Liver (tissue), 3 donors: ENCODE data around the gene APH1A.

Source experiments
- FOXA1 ChIP-seq: IDR thresholded peaks from 2 replicates; pipeline ENCODE4 v1.6.1; 2016; ENCODE audit warnings: antibody characterized with exemption
- GABPA ChIP-seq, 2 donors: IDR thresholded peaks in 1 of 2; conservative IDR thresholded peaks in 1 of 2; 2 replicates each; pipeline ENCODE4 v1.6.1; 2016; ENCODE audit warnings: antibody characterized with exemption in 2 of 2, mild to moderate bottlenecking in 1 of 2, moderate library complexity in 1 of 2
- JUND ChIP-seq, 2 donors: IDR thresholded peaks; 2 replicates each; pipeline ENCODE4 v1.6.1; 2016; ENCODE audit warnings: antibody characterized with exemption in 2 of 2
- MAX ChIP-seq: IDR thresholded peaks from 2 replicates; pipeline ENCODE4 v1.6.1; 2016; ENCODE audit warnings: antibody characterized with exemption
- NR2F2 ChIP-seq: IDR thresholded peaks from 2 replicates; pipeline ENCODE4 v1.6.1; 2016; ENCODE audit warnings: antibody characterized with exemption
- RAD21 ChIP-seq, 2 donors: IDR thresholded peaks; 2 replicates each; pipeline ENCODE4 v1.6.1; 2016; ENCODE audit warnings: antibody characterized with exemption in 2 of 2, mild to moderate bottlenecking in 2 of 2
- RXRA ChIP-seq, 2 donors: IDR thresholded peaks; 2 replicates each; pipeline ENCODE4 v1.6.1; 2017 to 2018; ENCODE audit warnings: antibody characterized with exemption in 2 of 2, mild to moderate bottlenecking in 1 of 2
- TAF1 ChIP-seq: conservative IDR thresholded peaks from 2 replicates; pipeline ENCODE4 v1.6.1; 2016; ENCODE audit warnings: antibody characterized with exemption, mild to moderate bottlenecking
- YY1 ChIP-seq: IDR thresholded peaks from 2 replicates; pipeline ENCODE4 v1.6.1; 2016; ENCODE audit warnings: antibody characterized with exemption, mild to moderate bottlenecking
- ZBTB33 ChIP-seq: IDR thresholded peaks from 2 replicates; pipeline ENCODE4 v1.6.1; 2016; ENCODE audit warnings: antibody characterized with exemption
- TF ChIP-seq, protein P1 (sequence below): fragments of 150-350 bp; IDR thresholded peaks from 2 replicates; pipeline ENCODE4 v1.5.1; 2017; ENCODE audit warnings: improper control_type of control experiment, low read depth, low read length; ENCODE audit not compliant: missing input control
- TF ChIP-seq, protein P2 (sequence below): IDR thresholded peaks from 2 replicates; pipeline ENCODE4 v1.6.1; 2016; ENCODE audit warnings: antibody characterized with exemption, mild to moderate bottlenecking
- TF ChIP-seq, protein P3 (sequence below): IDR thresholded peaks from 2 replicates; pipeline ENCODE4 v1.6.1; 2016; ENCODE audit warnings: antibody characterized with exemption
- donor health status: healthy.
- donor health status: healthy.

GRCh38 chr1:150227228-150227627 lies 41.6 kb downstream of the APH1A start:
- TF ChIP-seq, protein P1, sequence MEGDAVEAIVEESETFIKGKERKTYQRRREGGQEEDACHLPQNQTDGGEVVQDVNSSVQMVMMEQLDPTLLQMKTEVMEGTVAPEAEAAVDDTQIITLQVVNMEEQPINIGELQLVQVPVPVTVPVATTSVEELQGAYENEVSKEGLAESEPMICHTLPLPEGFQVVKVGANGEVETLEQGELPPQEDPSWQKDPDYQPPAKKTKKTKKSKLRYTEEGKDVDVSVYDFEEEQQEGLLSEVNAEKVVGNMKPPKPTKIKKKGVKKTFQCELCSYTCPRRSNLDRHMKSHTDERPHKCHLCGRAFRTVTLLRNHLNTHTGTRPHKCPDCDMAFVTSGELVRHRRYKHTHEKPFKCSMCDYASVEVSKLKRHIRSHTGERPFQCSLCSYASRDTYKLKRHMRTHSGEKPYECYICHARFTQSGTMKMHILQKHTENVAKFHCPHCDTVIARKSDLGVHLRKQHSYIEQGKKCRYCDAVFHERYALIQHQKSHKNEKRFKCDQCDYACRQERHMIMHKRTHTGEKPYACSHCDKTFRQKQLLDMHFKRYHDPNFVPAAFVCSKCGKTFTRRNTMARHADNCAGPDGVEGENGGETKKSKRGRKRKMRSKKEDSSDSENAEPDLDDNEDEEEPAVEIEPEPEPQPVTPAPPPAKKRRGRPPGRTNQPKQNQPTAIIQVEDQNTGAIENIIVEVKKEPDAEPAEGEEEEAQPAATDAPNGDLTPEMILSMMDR, result no peak
- TF ChIP-seq MAX, result no peak
- TF ChIP-seq RXRA (IDR thresholded peaks at IDR 0.05), result no peak
- no peak for TF ChIP-seq GABPA (IDR thresholded peaks at IDR 0.05 in 1 of 2, conservative IDR thresholded peaks at IDR 0.05 in 1 of 2)
- TF ChIP-seq NR2F2, result no peak
- no peak for TF ChIP-seq TAF1
- TF ChIP-seq, protein P2, sequence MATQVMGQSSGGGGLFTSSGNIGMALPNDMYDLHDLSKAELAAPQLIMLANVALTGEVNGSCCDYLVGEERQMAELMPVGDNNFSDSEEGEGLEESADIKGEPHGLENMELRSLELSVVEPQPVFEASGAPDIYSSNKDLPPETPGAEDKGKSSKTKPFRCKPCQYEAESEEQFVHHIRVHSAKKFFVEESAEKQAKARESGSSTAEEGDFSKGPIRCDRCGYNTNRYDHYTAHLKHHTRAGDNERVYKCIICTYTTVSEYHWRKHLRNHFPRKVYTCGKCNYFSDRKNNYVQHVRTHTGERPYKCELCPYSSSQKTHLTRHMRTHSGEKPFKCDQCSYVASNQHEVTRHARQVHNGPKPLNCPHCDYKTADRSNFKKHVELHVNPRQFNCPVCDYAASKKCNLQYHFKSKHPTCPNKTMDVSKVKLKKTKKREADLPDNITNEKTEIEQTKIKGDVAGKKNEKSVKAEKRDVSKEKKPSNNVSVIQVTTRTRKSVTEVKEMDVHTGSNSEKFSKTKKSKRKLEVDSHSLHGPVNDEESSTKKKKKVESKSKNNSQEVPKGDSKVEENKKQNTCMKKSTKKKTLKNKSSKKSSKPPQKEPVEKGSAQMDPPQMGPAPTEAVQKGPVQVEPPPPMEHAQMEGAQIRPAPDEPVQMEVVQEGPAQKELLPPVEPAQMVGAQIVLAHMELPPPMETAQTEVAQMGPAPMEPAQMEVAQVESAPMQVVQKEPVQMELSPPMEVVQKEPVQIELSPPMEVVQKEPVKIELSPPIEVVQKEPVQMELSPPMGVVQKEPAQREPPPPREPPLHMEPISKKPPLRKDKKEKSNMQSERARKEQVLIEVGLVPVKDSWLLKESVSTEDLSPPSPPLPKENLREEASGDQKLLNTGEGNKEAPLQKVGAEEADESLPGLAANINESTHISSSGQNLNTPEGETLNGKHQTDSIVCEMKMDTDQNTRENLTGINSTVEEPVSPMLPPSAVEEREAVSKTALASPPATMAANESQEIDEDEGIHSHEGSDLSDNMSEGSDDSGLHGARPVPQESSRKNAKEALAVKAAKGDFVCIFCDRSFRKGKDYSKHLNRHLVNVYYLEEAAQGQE, result no peak
- TF ChIP-seq, protein P3, sequence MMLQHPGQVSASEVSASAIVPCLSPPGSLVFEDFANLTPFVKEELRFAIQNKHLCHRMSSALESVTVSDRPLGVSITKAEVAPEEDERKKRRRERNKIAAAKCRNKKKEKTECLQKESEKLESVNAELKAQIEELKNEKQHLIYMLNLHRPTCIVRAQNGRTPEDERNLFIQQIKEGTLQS, result no peak
- no peak for TF ChIP-seq FOXA1
- no peak for TF ChIP-seq JUND (IDR thresholded peaks at IDR 0.05)
- no peak for TF ChIP-seq RAD21 (IDR thresholded peaks at IDR 0.05)
- TF ChIP-seq ZBTB33, result no peak
- no peak for TF ChIP-seq YY1
